T-cell (primary cell): Measurements from ENCODE around the gene COMMD7. TPM values are rescaled to one million over a fixed set of nuclear protein-coding genes. Genes with fewer than 3 reads are reported as not detected.
"Not testable (repeated sequence)": the region's sequence is repeated elsewhere in the genome, so short reads cannot be mapped to it uniquely, and the experiment has no call there.

Source experiments
- ATAC-seq, 4 experiments: fragments of 200-7000 bp in 3 of 4; fragments of 150-1000 bp in 1 of 4; cut with Tn5 transposase; replicated peaks in 1 of 4; 1 replicate in 3 of 4; 2 replicates in 1 of 4; pipeline ENCODE4 v1.10.0; 2021; ENCODE audit warnings: moderate library complexity in 3 of 4, mild to moderate bottlenecking in 2 of 4, moderate number of reproducible peaks in 1 of 4
- CTCF ChIA-PET, 2 donors: fragments of 300-600 bp; sonication (Branson Sonifier 250); formaldehyde crosslinking; loops; one replicate each; lab custom pipeline; 2022; ENCODE audit warnings: antibody characterized with exemption in 2 of 2; lab: Charles Lee
- POLR2A ChIA-PET, 2 donors: fragments of 300-600 bp; sonication (Branson Sonifier 250); formaldehyde crosslinking; loops; one replicate each; lab custom pipeline; 2022; ENCODE audit warnings: antibody characterized with exemption in 2 of 2; lab: Charles Lee
- DNase-seq, 35 experiments: peaks; one replicate each; pipeline versions ENCODE4 v3.0.0 to v3.0.0-alpha.2; 2013 to 2023
- H3K27ac ChIP-seq: one replicate; pipeline ENCODE4 v1.5.1; 2013; ENCODE audit warnings: low read length
- H3K27me3 ChIP-seq, 2 experiments: replicated peaks in 1 of 2; 1 replicate in 1 of 2; 2 replicates in 1 of 2; pipeline versions ENCODE4 v1.6.1 to v1.7.0; 2013; ENCODE audit warnings: low read length in 1 of 2, mixed read lengths in 1 of 2; ENCODE audit not compliant: control insufficient read depth in 2 of 2, insufficient read depth in 2 of 2; ENCODE audit errors: extremely low read depth in 1 of 2
- H3K36me3 ChIP-seq, 2 donors: 1 replicate in 1 of 2; 2 replicates in 1 of 2; pipeline versions ENCODE4 v1.6.1 to v1.7.0; 2013; ENCODE audit warnings: low read length in 1 of 2; ENCODE audit not compliant: control insufficient read depth in 2 of 2, insufficient read depth in 1 of 2; ENCODE audit errors: extremely low read depth in 1 of 2
- H3K4me1 ChIP-seq, 2 experiments: 1 replicate in 1 of 2; 2 replicates in 1 of 2; pipeline versions ENCODE4 v1.6.1 to v1.7.0; 2013; ENCODE audit warnings: low read length in 2 of 2, mixed read lengths in 1 of 2; ENCODE audit not compliant: insufficient read depth in 2 of 2, control insufficient read depth in 1 of 2; ENCODE audit errors: extremely low read depth in 1 of 2
- H3K4me3 ChIP-seq, 2 donors: 1 replicate in 1 of 2; 2 replicates in 1 of 2; pipeline versions ENCODE4 v1.5.1 to v1.7.0; 2013; ENCODE audit warnings: mild to moderate bottlenecking in 2 of 2, low read length in 1 of 2, moderate library complexity in 1 of 2; ENCODE audit not compliant: control insufficient read depth in 1 of 2; ENCODE audit errors: extremely low read depth in 1 of 2
- H3K9me3 ChIP-seq: 2 replicates; pipeline ENCODE4 v1.7.0; 2013
- H3K27ac Mint-ChIP-seq, 2 donors: one replicate each; pipeline ENCODE4 v1.8.0; 2020 to 2021; ENCODE audit warnings: mild to moderate bottlenecking in 2 of 2, mixed read lengths in 2 of 2
- H3K27me3 Mint-ChIP-seq, 2 donors: one replicate each; pipeline ENCODE4 v1.8.0; 2021 to 2022; ENCODE audit warnings: mixed read lengths in 2 of 2
- H3K36me3 Mint-ChIP-seq: one replicate; pipeline ENCODE4 v1.8.0; 2021; ENCODE audit warnings: mixed read lengths
- H3K4me1 Mint-ChIP-seq, 3 donors: one replicate each; pipeline ENCODE4 v1.8.0; 2020 to 2022; ENCODE audit warnings: mixed read lengths in 3 of 3, mild to moderate bottlenecking in 1 of 3
- H3K4me3 Mint-ChIP-seq, 3 donors: one replicate each; pipeline ENCODE4 v1.8.0; 2020 to 2022; ENCODE audit warnings: mild to moderate bottlenecking in 3 of 3, mixed read lengths in 3 of 3, moderate library complexity in 3 of 3
- H3K9me3 Mint-ChIP-seq, 3 donors: one replicate each; pipeline ENCODE4 v1.8.0; 2020 to 2022; ENCODE audit warnings: mixed read lengths in 3 of 3
- WGBS: methylation state at CpG from one replicate; pipeline ENCODE4 v1.1.5; 2013; ENCODE audit warnings: missing lambda C conversion rate; ENCODE audit not compliant: insufficient coverage; 5-methylcytosine and 5-hydroxymethylcytosine counted together
- total RNA-seq, 35 experiments: library from RNA in 6 of 35; stranded (reverse) in 6 of 35; fragments of 120-200 nt in 1 of 35; gene quantifications; one replicate each; pipeline versions ENCODE4 v1.2.1 to v1.2.4 and lab custom pipeline; 2013 to 2026

Gene COMMD7
- total RNA-seq, 5 donors from 2014 or later (not counting 1 experiment from before 2014, with no cell fraction given): 35.5 to 48.1 (median 37.4) TPM

- 100% methylated on average over 2 of the region's 3 CpGs for WGBS
- Histone ChIP-seq H3K27me3 (no peaks in the 10 kb centered on the region), H3K4me1 (no peaks in the 10 kb centered on the region), H3K9me3 (no peaks in the 10 kb centered on the region), H3K4me3 (no peak overlapping the region), H3K27ac (no peak overlapping the region), H3K36me3 (peaks cover 18 to 20% of the 10 kb centered on the region in 2 donors)
- Mint-ChIP-seq H3K36me3 (peaks cover 21% of the 10 kb centered on the region), H3K27me3 (no peaks in the 10 kb centered on the region), H3K9me3 (no peaks in the 10 kb centered on the region), H3K4me1 (peaks cover 0 to 5% (median 3%) of the 10 kb centered on the region in 3 donors), H3K4me3 (no peak overlapping the region), H3K27ac (no peak overlapping the region)
- no peak for DNase-seq
- ATAC-seq: no peak
- CTCF ChIA-PET: interaction anchor here in 1 of 2 donors (0.6 kb wide), 1 partner anchor 19 kb away, joined by 4 read pairs; no protein-coding TSS in a partner anchor
- POLR2A ChIA-PET: interaction anchor here in 1 of 2 donors (0.6 kb wide), 1 partner anchor 94 kb away, joined by 3 read pairs; no protein-coding TSS in a partner anchor
These were observed 24.4 kb downstream of the COMMD7 start for GRCh38 chr20:32718749-32719348.

DNA sequence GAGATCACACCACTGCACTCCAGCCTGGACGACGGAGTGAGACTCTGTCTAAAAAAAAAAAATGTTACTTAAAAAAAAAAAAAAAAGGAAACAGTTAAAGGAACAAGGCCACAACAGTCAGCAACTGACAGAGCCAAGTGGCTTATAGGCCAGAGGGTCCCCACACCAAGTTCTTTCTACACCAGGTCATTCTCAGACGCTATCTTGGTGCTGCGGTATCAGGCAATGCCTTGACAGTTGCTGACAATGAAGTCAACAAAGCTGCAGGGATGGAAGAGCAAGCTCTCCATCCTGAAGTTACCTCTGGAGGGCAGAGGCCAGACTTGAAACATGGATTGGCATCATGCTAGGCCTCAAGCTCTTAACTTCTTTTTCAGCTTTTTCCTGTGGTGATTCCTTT lies 31.9 kb downstream of the COMMD7 start:
- peaks cover 23% of the 10 kb centered on the region for H3K36me3 Mint-ChIP-seq
- Histone ChIP-seq H3K9me3 (no peaks in the 10 kb centered on the region), H3K27ac (no peak overlapping the region), H3K36me3 (peaks cover 0 to 7% of the 10 kb centered on the region in 2 donors), H3K4me1 (no peaks in the 10 kb centered on the region), H3K4me3 (no peak overlapping the region), H3K27me3 (no peaks in the 10 kb centered on the region)
- no peak for DNase-seq
- no peaks in the 10 kb centered on the region for H3K9me3 Mint-ChIP-seq
- no peak overlapping the region for H3K4me3 Mint-ChIP-seq
- POLR2A ChIA-PET: no interaction called here
- WGBS: 88% methylated on average over 2 of the region's 4 CpGs
- no peak for ATAC-seq
- no peak overlapping the region for H3K27ac Mint-ChIP-seq
- peaks cover 0 to 13% (median 9%) of the 10 kb centered on the region in 3 donors for H3K4me1 Mint-ChIP-seq
- no peaks in the 10 kb centered on the region for H3K27me3 Mint-ChIP-seq
- CTCF ChIA-PET: no interaction called here

DNA sequence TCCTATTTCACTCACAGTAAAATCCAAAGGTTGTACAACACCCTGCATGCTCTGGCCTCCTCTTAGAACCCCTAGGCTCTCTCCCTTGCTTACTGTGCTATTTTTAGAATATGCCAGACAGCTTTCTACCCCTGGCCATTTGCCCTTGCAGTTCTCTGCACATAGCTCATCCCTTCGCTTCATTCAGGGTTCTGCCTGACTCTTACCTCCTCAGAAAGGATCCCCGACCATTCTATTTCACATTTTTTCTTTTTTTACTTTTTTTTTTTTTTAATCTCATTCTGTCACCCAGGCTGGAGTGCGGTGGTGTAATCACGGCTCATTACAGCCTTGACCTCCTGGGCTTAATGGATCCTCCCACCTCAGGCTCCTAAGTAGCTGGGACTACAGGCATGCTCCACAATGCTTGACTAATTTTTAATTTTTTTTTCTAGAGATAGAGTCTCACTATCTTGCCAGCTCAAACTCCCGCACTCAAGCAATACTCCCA lies 33.6 kb downstream of the COMMD7 start:
- ATAC-seq (no peak), DNase-seq (no peak)
- POLR2A ChIA-PET: no interaction called here
- WGBS: 100% methylated on average over 2 of the region's 5 CpGs
- Mint-ChIP-seq H3K27ac (no peak overlapping the region), H3K36me3 (peaks cover 23% of the 10 kb centered on the region), H3K4me3 (no peak overlapping the region), H3K9me3 (no peaks in the 10 kb centered on the region), H3K4me1 (peaks cover 0 to 13% (median 9%) of the 10 kb centered on the region in 3 donors), H3K27me3 (no peaks in the 10 kb centered on the region)
- no peaks in the 10 kb centered on the region for H3K27me3 ChIP-seq
- CTCF ChIA-PET: interaction anchor here in 1 of 2 donors (0.7 kb wide), 1 partner anchor 114 kb away, joined by 5 read pairs; no protein-coding TSS in a partner anchor
- no peaks in the 10 kb centered on the region for H3K4me1 ChIP-seq
- no peak overlapping the region for H3K27ac ChIP-seq
- no peak overlapping the region for H3K4me3 ChIP-seq
- no peaks in the 10 kb centered on the region for H3K9me3 ChIP-seq
- peaks cover 0 to 12% of the 10 kb centered on the region in 2 donors for H3K36me3 ChIP-seq

DNA sequence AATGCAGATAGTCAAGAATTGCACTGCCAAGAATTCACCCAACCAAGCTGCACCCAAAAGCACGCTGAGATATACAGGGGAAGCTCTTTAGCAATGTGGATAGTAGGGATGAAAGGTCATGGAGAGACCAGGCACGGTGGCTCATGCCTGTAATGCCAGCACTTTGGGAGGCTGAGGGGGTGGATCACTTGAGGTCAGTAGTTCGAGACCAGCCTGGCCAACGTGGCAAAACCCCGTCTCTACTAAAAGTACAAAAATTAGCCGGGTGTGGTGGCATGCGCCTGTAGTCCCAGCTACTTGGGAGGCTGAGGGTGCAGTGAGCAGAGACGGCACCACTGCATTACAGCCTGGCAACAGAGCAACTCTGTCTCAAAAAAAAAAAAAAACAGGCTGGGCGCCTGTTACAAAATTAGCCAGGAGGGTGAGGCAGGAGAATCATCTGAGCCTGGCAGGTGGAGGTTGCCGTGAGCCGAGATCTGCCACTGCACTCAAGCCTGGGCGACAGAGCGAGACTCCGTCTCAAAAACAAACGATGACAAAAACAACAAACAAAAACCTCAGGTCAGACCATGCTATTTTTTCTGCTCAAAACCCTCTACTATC lies 34.1 kb downstream of the COMMD7 start:
- POLR2A ChIA-PET, H3K9me3 ChIP-seq, ATAC-seq, H3K27ac Mint-ChIP-seq, H3K4me3 Mint-ChIP-seq, H3K27ac ChIP-seq, H3K27me3 Mint-ChIP-seq, H3K4me1 ChIP-seq, H3K4me3 ChIP-seq, H3K9me3 Mint-ChIP-seq, DNase-seq, H3K27me3 ChIP-seq: not testable (repeated sequence)
- H3K36me3 Mint-ChIP-seq: peaks cover 28% of the 10 kb centered on the region
- CTCF ChIA-PET: interaction anchor here in 1 of 2 donors (0.5 kb wide), 1 partner anchor 58 kb away, joined by 5 read pairs; no protein-coding TSS in a partner anchor
- 95% methylated on average over 10 of the region's 15 CpGs for WGBS
- H3K4me1 Mint-ChIP-seq: peaks cover 0 to 13% (median 9%) of the 10 kb centered on the region in 3 donors
- peaks cover 0 to 17% of the 10 kb centered on the region in 2 donors for H3K36me3 ChIP-seq

DNA sequence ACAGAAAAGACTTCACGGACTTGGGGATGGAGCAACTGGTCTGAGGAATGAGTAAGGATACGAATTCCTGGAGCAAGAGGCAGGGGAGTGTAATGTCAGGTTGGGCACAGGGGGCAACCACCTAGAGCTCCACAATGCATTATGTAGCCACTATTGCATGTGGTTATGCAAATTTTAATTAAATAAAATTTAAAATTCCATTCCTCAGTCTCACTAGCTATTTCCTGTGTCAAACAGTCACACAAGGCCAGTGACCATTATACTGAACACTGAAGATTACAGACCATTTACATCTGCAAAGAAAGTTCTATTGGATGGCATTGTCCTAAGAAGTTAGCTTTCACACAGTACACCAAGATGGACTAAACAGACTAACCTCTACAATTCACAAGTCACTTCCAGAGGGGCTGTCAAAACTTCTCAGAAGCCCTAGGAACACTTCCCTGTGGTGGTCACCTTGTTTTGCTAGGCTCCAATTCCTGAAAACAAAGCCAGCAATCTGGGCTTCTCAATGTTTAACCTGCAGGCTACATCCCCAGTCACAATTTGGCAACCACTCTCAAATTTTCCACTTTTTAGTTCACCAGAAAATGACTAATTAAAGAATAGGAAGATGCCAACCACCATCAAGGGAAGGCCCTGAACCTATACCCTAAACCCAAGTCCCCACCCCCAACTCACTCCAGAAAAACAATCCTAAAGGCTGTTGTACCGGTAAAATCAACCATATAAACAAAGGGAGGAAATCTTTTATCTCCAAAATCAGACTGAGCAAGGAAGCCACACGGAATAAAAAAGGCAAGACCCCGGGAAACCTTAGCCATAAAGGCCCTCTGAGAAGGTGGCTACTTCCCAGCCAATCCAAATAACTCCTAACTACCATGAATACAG lies 35.3 kb downstream of the COMMD7 start:
- Mint-ChIP-seq H3K4me1 (peaks cover 0 to 8% (median 7%) of the 10 kb centered on the region in 3 donors), H3K36me3 (peaks cover 29% of the 10 kb centered on the region), H3K27ac (peak overlapping the region; percentile 48 to 70), H3K4me3 (no peak overlapping the region), H3K27me3 (no peaks in the 10 kb centered on the region), H3K9me3 (no peaks in the 10 kb centered on the region)
- CTCF ChIA-PET: no interaction called here
- H3K36me3 ChIP-seq: peaks cover 2 to 29% of the 10 kb centered on the region in 2 donors
- no peaks in the 10 kb centered on the region for H3K4me1 ChIP-seq
- WGBS: no CpG with 5 or more reads among the region's 5 CpGs
- POLR2A ChIA-PET: no interaction called here
- no peak overlapping the region for H3K27ac ChIP-seq
- H3K9me3 ChIP-seq: no peaks in the 10 kb centered on the region
- DNase-seq (no peak), ATAC-seq (no peak)
- H3K27me3 ChIP-seq: no peaks in the 10 kb centered on the region
- no peak overlapping the region for H3K4me3 ChIP-seq

GRCh38 chr20:32706486-32706885 lies 36.8 kb downstream of the COMMD7 start:
- Histone ChIP-seq H3K27me3 (no peaks in the 10 kb centered on the region), H3K4me1 (no peaks in the 10 kb centered on the region), H3K9me3 (no peaks in the 10 kb centered on the region), H3K36me3 (peaks cover 2 to 41% of the 10 kb centered on the region in 2 donors), H3K4me3 (no peak overlapping the region), H3K27ac (no peak overlapping the region)
- 100% methylated on average over 1 of the region's 3 CpGs for WGBS
- no peaks in the 10 kb centered on the region for H3K9me3 Mint-ChIP-seq
- peaks cover 39% of the 10 kb centered on the region for H3K36me3 Mint-ChIP-seq
- no peak overlapping the region for H3K27ac Mint-ChIP-seq
- CTCF ChIA-PET: interaction anchor here in 1 of 2 donors (0.7 kb wide), 1 partner anchor 1632 kb away, joined by 3 read pairs; no protein-coding TSS in a partner anchor
- no peak for DNase-seq
- H3K27me3 Mint-ChIP-seq: no peaks in the 10 kb centered on the region
- no peak overlapping the region for H3K4me3 Mint-ChIP-seq
- peaks cover 0 to 9% (median 8%) of the 10 kb centered on the region in 3 donors for H3K4me1 Mint-ChIP-seq
- ATAC-seq: no peak
- POLR2A ChIA-PET: no interaction called here
